G401 (cell line): ENCODE data around the gene KCNE1. TPM values are rescaled to one million over a fixed set of nuclear protein-coding genes. Genes with fewer than 3 reads are reported as not detected.
"Not testable (repeated sequence)": the region's sequence is repeated elsewhere in the genome, so short reads cannot be mapped to it uniquely, and the experiment has no call there.

ENCODE experiments used
- DNase-seq: peaks from one replicate; pipeline ENCODE4 v3.0.0-alpha.2; 2015; ENCODE audit warnings: low spot score
- in situ Hi-C: cut with HindIII; loops from 2 replicates; pipeline ENCODE4 v1.10.0; 2016; ENCODE audit warnings: low sequenced_read_pairs, mixed read lengths
- total RNA-seq: library from RNA; depleted of rRNA; stranded (reverse); fragments of >200 nt; shearing (Covaris generic); gene quantifications from 2 replicates; pipeline ENCODE4 v1.2.3, GENCODE V29; 2014

The KCNE1 gene
- total RNA-seq, 1 experiment from 2014 or later, result 0.14 TPM

DNA sequence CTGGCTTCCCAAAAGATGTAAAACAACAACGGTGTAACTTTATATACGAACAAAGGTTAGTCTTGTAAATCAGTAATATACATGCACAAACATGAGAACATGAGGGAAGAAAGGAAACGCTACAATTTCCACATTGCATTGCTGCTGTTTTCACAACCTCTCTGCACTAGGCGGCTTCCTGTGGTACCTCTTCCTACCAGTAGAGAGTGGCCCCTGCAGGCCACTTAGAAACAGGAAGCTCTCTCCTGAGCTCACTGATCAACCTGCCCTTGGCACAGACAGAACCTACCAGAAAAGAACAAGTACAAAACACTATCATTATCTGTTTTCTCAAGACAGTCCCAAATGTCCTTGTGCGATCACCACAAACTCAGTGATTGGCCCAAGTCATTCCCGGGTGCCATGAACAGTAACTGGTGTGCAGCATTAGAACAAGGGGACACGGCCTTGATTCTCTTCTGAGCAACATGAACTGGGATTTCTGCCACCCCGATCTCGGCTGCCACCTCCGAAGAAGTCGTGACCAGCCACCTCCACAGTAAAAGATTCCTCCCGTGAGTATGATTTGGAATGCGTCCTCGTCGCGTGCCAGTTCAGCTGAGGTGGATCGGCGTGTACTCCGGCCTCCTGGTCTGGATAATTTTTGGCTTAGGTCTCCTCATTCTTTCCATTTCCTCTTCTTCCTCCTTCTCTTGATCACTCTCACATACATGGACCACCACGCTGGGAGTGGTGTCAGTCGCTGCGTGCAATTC is 5.7 kb upstream of the KCNE1 start:
- in situ Hi-C loops, result no loop called here
- DNase-seq, result no peak

DNA sequence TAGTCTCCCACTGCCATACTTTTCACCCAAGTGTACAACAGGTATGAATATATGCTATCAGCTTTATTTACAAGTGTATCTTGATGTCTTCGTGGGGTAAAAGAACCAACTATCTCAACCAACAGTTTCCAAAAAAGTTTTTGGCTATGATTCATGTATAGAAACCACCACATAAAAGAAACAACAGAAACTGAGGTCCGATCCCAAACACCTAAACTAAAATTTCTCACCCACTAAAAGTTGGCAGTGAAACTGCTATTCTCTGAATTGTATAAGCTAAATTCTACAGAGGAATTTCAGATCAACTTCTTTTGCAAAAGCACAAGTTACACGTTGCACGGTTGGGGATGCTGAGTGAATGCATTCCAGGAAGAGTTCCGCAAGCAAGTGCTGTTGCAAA is 5.0 kb upstream of the KCNE1 start:
- DNase-seq, result no peak
- in situ Hi-C loops, result no loop called here

DNA sequence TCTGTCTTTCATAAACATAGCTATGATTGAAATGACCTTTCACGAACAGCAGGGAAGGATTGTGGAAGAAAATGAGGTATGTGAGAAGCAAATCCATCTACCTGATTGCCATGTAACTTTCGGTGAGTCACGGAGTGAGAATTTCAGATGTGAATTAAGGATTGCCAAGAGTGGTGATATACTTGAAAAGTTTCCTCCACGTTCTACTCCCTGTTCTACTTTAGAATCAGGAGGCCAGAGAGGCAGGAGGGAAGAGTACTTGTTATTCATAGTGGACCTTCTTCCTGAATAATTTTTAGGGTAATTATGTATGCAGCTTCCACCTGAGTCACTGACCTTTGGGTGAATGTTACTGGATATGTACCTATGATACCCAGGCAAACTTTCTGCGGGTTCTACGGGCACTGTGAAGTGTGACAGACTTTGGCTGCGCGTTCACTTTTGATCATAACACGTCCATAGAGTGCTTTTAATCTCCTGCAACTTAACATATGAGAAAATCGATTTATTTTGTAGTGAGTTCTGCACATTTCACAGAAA is 2.6 kb upstream of the KCNE1 start:
- no peak for DNase-seq
- in situ Hi-C loops, result no loop called here

DNA sequence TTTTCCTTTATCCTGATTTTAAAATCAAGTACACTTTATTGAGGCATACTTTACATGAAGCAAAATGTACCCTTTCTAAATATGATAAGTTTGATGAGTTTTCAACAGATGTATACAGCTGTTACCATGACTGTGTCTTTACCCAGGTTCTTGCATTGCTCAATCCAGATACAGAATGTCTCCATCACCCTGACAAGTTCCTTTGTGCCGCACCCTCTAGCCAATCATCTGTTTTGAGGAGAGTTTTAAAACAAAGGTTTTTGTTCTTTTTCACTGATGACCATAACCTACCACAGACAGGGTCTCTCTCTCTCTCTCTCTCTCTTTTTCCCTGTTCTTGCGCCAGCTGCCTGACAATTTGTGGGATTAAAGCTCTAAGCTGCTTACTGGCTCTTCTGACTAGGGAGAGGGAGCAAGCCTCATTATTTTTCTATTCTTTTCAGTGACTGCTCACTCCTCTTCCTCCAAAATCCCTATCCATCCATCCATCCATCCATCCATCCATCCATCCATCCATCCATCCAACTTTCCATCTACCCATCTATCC is 1.2 kb upstream of the KCNE1 start:
- DNase-seq, result no peak
- in situ Hi-C loops, result no loop called here

DNA sequence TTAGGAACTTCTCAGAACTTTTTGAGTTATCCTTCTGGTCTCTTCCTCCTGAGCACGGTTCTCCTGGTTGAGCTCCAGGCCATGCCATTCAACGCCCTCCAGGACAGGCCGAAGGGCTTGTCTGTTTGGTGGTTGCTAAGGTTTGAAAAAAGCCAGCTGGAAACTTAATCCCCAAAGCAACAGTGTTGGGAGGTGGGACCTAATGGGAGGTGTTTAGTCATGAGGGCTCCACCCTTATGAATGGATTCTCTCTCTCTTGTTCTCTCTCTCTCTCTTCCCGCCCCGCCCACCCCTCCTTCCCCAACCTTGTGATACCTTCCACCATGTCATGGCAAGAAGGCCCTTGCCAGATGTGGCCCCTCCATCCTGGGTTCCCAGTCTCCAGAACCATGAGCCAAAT is 829 bp downstream of the KCNE1 start:
- in situ Hi-C loops, result no loop called here
- no peak for DNase-seq

DNA sequence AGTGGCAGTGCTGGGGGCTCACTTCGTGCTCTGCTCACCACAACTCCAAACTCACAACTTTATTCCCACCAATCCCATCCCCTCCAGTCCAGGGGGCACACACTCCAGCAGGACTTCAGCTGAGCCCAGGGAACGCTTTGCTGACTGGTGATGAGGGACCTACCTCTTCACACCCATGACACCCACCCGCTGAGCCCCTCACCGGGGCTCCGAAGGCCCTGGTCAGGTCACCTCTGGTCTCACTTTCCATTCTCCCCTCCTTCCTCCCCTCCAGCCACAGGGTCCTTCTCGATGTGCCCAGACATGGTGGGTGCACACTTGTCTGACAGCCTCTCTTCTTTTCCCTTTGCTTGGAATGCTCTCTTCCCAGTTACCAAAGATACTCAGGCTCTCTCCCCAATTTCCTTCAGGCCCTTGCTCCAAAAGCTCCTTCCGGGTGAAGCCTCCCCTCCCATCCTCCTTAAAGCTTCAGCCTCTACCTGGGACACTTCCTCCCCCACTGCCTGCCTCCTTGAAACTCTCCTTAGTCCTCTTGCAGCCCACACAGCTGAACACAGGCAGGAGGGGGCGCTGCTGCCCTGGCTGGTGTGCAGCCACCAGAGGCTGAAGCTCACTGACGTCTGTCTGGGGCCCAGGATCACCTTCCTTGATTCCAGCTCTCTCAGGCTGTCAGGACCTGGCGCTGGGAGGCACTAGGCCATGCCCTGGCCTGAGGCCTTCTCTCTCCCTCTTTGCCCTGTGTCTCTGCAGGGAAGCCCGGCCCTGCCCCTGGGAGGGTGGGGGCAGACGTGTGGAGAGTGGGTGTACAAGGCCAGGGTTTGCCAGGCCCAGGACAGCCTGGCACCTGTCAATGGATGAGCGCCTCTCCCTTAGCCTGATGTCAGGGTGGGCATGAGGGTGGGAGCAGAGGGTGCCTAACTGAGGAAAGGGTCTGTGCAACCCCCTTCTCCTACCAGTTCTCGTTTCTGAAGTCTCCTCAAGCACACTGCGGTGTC is 1.6 kb downstream of the KCNE1 start:
- peak; percentile 18 for DNase-seq
- in situ Hi-C loops, result no loop called here

DNA sequence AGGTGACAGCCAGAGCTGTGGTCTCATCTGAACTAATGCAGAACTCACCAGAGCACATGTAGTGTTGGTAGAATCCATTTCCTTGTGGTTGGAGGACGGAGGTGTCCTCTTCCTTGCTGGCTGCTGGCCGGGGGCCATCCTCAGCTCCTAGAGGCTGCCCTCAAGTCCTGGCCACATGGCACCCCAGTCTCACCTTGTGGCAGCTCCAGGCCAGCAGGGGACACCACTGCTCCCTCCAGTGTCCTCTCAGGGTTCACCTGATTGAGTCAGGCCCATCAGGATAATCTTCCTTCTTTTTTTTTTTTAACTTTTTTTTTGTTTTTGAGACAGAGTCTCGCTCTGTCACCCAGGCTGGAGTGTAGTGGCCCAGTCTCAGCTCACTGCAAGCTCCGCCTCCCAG is 2.9 kb downstream of the KCNE1 start:
- no peak for DNase-seq
- in situ Hi-C loops, result no loop called here

DNA sequence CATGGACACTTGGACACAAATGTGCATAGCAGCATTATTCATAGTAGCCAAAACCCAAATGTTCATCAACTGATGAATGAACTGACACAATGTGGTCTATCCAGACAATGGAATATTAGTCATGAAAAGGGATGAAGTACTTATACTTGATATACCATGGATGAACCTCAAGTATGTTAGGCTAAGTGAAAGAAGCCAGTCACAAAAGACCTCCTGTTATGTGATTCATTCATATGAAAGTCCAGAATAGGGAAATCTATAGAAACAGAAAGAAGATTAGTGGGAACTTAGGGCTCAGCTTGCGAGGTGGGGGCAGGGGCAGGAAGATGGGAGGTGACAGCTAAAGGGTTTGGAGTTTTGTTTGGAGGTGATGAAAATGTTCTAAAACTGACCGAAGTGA is 7.4 kb downstream of the KCNE1 start:
- no peak for DNase-seq
- in situ Hi-C loops, result no loop called here

DNA sequence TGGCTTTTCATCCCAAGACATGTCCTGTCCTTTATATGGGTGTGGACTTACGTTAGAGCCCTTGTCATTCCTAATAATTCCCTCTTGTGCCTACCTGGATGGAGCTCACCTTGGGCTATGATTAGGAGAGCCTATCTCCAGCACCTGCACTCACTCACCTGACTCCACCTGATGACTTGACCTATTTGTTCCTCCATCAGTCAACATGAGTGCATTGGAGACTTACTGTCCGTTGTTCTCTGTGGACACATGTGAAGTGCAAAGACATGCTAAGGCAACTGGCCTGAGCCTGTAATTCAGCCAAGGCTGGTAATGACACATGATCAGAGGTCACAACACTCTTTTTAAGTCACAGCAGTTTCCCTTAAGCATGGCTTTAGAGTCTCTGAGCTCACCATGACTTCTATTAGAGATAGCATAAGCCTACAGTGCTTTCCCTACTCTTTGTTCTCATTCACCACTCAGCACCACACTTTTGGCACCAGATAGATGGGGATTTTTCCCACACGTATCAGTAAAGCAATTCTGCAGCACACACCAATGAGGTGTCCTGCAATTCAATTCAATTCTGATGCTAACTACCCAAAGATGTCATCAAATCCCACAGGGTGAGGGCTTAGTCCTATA is 9.4 kb downstream of the KCNE1 start:
- in situ Hi-C loops, result no loop called here
- no peak for DNase-seq

DNA sequence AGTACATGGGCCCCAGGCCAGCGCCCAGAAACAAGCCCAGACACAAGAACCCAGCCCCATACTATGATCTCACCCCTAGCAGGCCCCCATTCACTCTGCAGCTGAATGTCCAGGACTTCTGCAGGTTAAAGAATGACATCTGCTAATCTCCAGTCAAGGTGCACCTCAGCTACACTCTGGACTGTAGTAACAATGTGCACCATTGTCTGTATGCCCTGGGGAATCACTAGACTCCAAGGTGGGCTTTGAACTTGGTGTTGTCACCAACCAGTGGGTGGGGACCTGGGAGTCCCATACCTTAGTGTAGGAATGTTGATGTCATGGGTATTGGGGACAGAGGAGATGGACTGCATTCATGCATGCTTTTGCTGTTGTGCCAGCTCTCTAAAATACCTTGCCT is 10.3 kb downstream of the KCNE1 start:
- no peak for DNase-seq
- in situ Hi-C loops, result no loop called here

DNA sequence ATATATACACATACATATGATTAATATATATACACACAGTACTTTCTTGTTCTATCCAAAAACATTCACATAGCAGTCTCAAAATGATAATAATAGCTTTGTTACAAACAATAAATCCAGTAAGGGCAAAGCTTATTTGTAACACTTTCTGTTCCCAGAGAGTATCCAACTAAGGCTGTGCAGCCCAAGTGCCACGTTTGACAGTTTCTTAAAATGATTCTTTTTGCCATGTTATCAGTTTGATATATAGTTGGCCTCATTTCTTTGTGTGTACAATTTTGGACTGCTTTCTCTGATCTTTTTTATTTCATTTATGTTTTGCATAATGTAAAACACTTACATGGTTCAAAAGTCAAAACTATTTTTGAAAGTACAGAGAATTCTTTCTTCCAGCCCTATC is 11.8 kb downstream of the KCNE1 start:
- DNase-seq, result no peak
- in situ Hi-C loops, result no loop called here

DNA sequence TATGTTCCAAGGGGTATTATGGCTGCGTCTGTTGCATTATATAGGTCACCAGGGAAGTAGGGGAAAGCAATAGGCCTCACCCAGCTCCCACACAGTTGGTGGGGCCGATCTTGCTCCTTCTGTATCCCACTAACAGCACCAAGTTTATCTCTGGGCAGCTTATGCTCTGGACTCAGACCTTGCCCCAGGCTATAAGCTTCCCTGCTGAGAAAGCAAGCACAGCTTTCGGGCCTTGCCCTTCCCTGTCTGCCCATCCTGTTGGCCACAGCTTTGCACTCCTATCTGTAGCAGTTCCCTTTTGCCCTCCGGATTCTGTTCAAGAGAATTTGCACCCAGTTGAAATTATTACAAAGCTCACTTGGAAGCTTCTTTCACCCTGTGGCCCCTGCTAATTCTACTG is 12.9 kb downstream of the KCNE1 start:
- in situ Hi-C loops, result no loop called here
- DNase-seq, result no peak

DNA sequence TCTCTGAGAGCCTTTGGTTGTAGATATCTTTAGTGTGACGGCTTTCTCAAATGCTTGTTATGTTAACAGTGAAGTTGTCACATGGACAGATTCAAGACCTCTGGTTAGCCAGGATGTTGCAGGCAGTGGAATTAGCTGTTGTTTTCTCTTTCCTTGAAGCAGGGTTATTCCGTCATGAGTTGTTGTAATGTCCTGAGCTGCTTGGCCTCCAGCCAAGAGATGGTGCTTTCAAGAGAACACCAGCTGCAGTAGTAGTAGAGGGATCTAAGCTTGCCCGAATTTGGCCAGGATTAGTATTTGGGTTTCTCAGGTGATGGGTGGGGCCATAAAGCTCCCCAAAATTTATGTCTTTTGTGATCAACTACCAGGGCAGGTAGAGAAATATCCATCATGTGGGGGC is 13.4 kb downstream of the KCNE1 start:
- in situ Hi-C loops, result no loop called here
- no peak for DNase-seq

DNA sequence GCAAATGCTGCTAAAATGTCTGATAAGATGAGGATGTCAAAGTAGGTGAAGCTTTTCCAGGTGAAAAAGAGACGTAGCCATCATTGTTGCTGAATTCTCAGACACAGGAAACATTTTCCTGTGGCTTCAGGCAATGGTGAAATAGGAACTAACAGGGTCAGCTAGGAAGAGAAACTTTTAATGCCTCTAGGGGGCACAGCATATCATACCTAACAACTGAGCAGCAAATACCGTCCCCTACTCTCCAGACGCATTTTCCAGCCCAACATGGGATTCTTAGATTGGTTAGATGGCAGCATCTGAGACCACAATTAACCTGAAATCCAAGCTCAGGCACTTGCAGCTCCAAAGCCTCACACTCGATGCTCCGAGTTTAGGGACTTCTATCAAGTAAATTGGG is 28.2 kb downstream of the KCNE1 start:
- DNase-seq, in situ Hi-C loops: not testable (repeated sequence)

DNA sequence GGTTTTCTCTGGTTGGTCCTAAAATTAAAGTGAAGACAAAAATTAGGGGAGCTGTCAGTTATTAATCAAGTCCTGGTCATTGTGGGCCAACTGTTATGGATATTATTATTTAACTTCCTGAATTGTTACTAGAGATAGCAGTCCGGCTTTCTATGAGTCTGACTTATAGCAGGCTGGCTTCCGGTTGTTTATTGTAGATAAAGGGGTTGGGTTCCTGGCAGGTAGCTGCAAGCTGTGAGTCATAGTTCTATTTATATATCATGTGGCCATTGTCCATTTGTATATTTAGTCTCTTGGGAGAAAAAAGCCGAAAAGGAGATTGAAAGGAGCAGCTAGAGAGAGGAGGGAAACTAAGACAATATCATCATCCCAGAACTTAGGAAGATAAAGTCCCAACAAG is 28.6 kb downstream of the KCNE1 start:
- in situ Hi-C loops, result not testable (repeated sequence)

DNA sequence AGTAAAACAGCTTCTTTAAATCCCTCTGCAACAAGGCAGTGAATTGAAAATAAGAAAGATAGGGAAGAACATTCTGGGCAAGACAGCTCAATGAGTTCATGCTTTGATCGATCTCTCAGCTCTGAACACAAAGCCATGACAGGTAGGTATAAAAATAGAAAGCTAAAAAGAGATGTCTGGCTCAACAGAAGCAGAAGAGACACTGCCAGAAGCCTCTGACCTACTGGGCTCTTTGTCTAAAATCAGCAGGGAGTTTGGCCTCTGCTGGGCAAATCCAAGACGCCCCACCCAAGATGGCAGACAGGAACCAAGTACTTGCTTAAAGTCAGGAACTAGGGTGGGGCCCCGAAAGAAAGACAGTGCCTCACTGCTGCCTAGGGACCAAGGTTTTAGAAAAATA is 44.7 kb downstream of the KCNE1 start:
- DNase-seq, in situ Hi-C loops: not testable (repeated sequence)

More for the DNA sequence above, 28.6 kb downstream of the KCNE1 start:
- not testable (repeated sequence) for DNase-seq

DNA sequence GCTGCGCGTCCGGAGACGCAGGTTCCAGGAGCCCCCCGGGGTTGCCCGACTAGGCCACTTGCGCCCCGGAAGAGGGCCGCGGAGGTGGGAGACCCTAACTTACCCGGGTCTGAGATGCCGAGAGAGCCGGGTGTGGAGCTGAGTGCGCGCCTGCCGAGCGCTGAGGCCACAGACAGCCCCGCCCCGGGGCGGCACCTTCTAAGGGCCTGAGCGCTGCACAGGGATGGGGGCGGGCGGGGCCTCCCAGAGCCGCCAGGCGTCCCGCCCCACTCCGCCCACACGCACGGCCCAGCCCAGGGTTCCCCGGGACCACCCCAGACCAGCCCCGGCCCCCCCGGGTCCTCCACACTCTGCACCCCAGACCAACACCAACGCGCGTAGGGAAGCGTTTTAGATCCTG is 52.6 kb downstream of the KCNE1 start:
- in situ Hi-C loops, DNase-seq: not testable (repeated sequence)

DNA sequence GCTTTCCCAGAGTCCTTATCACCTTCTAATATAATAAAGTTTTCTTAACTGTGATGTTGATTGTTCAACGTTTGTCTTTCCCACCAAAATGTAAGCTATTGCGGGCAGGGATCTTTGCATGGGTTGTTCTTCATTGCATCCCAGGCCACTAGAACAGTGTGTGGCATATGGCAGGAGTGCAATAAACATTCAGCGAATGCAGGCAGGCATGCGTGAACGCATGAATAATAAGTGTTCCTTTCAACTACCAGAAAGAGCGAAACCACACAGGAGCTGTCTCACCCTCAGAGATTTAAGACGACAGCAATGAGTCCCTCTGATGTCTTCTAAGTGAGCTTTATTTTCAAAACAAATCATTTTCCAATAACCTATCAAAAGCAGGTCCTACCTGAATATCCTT is 53.7 kb downstream of the KCNE1 start:
- in situ Hi-C loops, DNase-seq: not testable (repeated sequence)

DNA sequence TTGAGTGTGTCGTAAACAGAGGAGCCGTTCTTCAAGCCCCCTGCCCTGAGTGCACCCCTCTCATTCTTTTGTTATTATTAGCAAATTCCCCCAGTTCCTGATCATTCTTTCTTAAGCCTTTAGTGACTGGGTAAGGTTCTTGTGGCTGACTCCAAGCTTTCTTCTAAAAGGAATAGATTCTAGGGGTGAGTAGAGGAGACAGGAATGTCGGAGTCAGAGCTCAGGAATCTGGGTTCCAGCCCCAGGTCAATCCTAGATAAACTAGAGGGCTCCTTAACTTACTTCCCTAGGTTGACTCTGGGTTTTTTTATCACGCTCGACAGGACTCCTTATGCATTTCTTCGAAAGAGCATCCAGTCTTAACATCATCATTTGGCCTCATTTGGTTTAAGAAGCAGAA is 55.8 kb downstream of the KCNE1 start:
- in situ Hi-C loops, DNase-seq: not testable (repeated sequence)
